HPDE6-E6E7 (cell line): ENCODE data around the gene TCP11.

ENCODE experiments used
- DNase-seq: peaks from one replicate; pipeline ENCODE4 v3.0.0; 2011; ENCODE audit warnings: missing footprints; ENCODE audit errors: extremely low spot score

TCP11 gene

GRCh38 chr6:35173044-35173426 lies 31.9 kb upstream of the TCP11 start:
- no peak for DNase-seq

- DNase-seq, result no peak
Observed at GRCh38 chr6:35170891-35171290, 29.8 kb upstream of the TCP11 start.

GRCh38 chr6:35170166-35170565 lies 29.0 kb upstream of the TCP11 start:
- no peak for DNase-seq

GRCh38 chr6:35168461-35168861 lies 27.3 kb upstream of the TCP11 start:
- no peak for DNase-seq

GRCh38 chr6:35167505-35167904 lies 26.4 kb upstream of the TCP11 start:
- no peak for DNase-seq

- no peak for DNase-seq
Observed at GRCh38 chr6:35166520-35166919, 25.4 kb upstream of the TCP11 start.

- no peak for DNase-seq
Observed at GRCh38 chr6:35166116-35166515, 25.0 kb upstream of the TCP11 start.

- peak; percentile 78 for DNase-seq
Observed at GRCh38 chr6:35165630-35166071, 24.5 kb upstream of the TCP11 start.

GRCh38 chr6:35164868-35165267 lies 23.7 kb upstream of the TCP11 start:
- no peak for DNase-seq

GRCh38 chr6:35164277-35164676 lies 23.1 kb upstream of the TCP11 start:
- DNase-seq, result no peak

- no peak for DNase-seq
Observed at GRCh38 chr6:35163836-35164235, 22.7 kb upstream of the TCP11 start.

- DNase-seq, result no peak
Observed at GRCh38 chr6:35161776-35162607, 20.9 kb upstream of the TCP11 start.

- no peak for DNase-seq
Observed at GRCh38 chr6:35161266-35161665, 20.1 kb upstream of the TCP11 start.

- DNase-seq, result no peak
Observed at GRCh38 chr6:35160642-35161041, 19.5 kb upstream of the TCP11 start.

GRCh38 chr6:35158520-35158919 lies 17.4 kb upstream of the TCP11 start:
- no peak for DNase-seq

GRCh38 chr6:35154947-35155346 lies 13.8 kb upstream of the TCP11 start:
- DNase-seq, result no peak

GRCh38 chr6:35154262-35154661 lies 13.1 kb upstream of the TCP11 start:
- no peak for DNase-seq

- no peak for DNase-seq
Observed at GRCh38 chr6:35152067-35152707, 11.0 kb upstream of the TCP11 start.

- no peak for DNase-seq
Observed at GRCh38 chr6:35151466-35151865, 10.3 kb upstream of the TCP11 start.

- DNase-seq, result no peak
Observed at GRCh38 chr6:35149891-35150566, 8.9 kb upstream of the TCP11 start.

- DNase-seq, result no peak
Observed at GRCh38 chr6:35148167-35148741, 7.1 kb upstream of the TCP11 start.

GRCh38 chr6:35147486-35147885 lies 6.3 kb upstream of the TCP11 start:
- no peak for DNase-seq
